HepG2 (cell line): ENCODE results near the gene LCMT2. TPM values are rescaled to one million over a fixed set of nuclear protein-coding genes. Genes with fewer than 3 reads are reported as not detected.

Source experiments
- CBX2 ChIP-seq, 2 experiments: fragments of 200-600 bp in 1 of 2; sonication (generic); formaldehyde crosslinking in 1 of 2; IDR thresholded peaks; 2 replicates each; pipeline versions ENCODE4 v1.7.0 to v1.8.1; 2018 to 2022; ENCODE audit warnings: low read depth in 2 of 2, low read length in 1 of 2, mild to moderate bottlenecking in 1 of 2, missing genetic modification reagents in 1 of 2
- CCDC6 ChIP-seq: sonication (generic); formaldehyde crosslinking; IDR thresholded peaks from 2 replicates; pipeline ENCODE4 v1.8.1; 2022; ENCODE audit warnings: mild to moderate bottlenecking, missing genetic modification reagents, moderate library complexity
- CREBL2 ChIP-seq: sonication (generic); formaldehyde crosslinking; IDR thresholded peaks from 2 replicates; pipeline ENCODE4 v1.8.1; 2023; ENCODE audit warnings: missing genetic modification reagents, mild to moderate bottlenecking, borderline replicate concordance
- ELF1 ChIP-seq: sonication (generic); formaldehyde crosslinking; IDR thresholded peaks from 2 replicates; pipeline ENCODE4 v1.4.0; 2020; ENCODE audit warnings: missing genetic modification reagents
- ESRRA ChIP-seq: sonication (generic); formaldehyde crosslinking; IDR thresholded peaks from 2 replicates; pipeline ENCODE4 v1.5.1; 2020; ENCODE audit warnings: mild to moderate bottlenecking, low read depth, missing genetic modification reagents
- GLMP ChIP-seq: sonication (generic); formaldehyde crosslinking; IDR thresholded peaks from 2 replicates; pipeline ENCODE4 v1.9.0; 2021; ENCODE audit warnings: missing genetic modification reagents, mild to moderate bottlenecking, borderline replicate concordance
- SALL1 ChIP-seq: sonication (generic); formaldehyde crosslinking; IDR thresholded peaks from 2 replicates; pipeline ENCODE4 v1.8.0; 2022; ENCODE audit warnings: mild to moderate bottlenecking, missing genetic modification reagents
- SSRP1 ChIP-seq: IDR thresholded peaks from 2 replicates; pipeline ENCODE4 v1.6.1; 2016; ENCODE audit warnings: control low read depth
- SYNCRIP ChIP-seq: fragments of 200-400 bp; formaldehyde crosslinking; IDR thresholded peaks from 2 replicates; pipeline ENCODE4 v1.6.1; 2018; ENCODE audit warnings: mild to moderate bottlenecking, low read depth, low read length; ENCODE audit not compliant: insufficient read depth
- ZFP36 ChIP-seq: fragments of 150-350 bp; IDR thresholded peaks from 2 replicates; pipeline ENCODE4 v1.6.1; 2018; ENCODE audit warnings: borderline replicate concordance, low read length, low read depth; ENCODE audit not compliant: partially characterized antibody
- ZNF124 ChIP-seq: sonication (generic); formaldehyde crosslinking; IDR thresholded peaks from 2 replicates; pipeline ENCODE4 v1.4.0; 2020; ENCODE audit warnings: missing genetic modification reagents
- ZNF225 ChIP-seq: sonication (generic); formaldehyde crosslinking; IDR thresholded peaks from 2 replicates; pipeline ENCODE4 v1.4.0; 2020; ENCODE audit warnings: mild to moderate bottlenecking, missing genetic modification reagents
- ZNF256 ChIP-seq: sonication (generic); formaldehyde crosslinking; conservative IDR thresholded peaks from 2 replicates; pipeline ENCODE4 v1.4.0; 2020; ENCODE audit warnings: missing genetic modification reagents
- ZNF572 ChIP-seq: sonication (generic); formaldehyde crosslinking; IDR thresholded peaks from 2 replicates; pipeline ENCODE4 v1.5.1; 2020; ENCODE audit warnings: mild to moderate bottlenecking, missing genetic modification reagents
- ZNF629 ChIP-seq: sonication (generic); formaldehyde crosslinking; conservative IDR thresholded peaks from 2 replicates; pipeline ENCODE4 v1.5.0; 2020; ENCODE audit warnings: missing genetic modification reagents
- ZNF724P ChIP-seq: sonication (generic); formaldehyde crosslinking; IDR thresholded peaks from 2 replicates; pipeline ENCODE4 v1.8.0; 2022; ENCODE audit warnings: missing genetic modification reagents, borderline replicate concordance
- ZNF768 ChIP-seq: sonication (generic); formaldehyde crosslinking; IDR thresholded peaks from 2 replicates; pipeline ENCODE4 v1.4.0; 2020; ENCODE audit warnings: missing genetic modification reagents
- polyA plus RNA-seq, 8 experiments: library from polyadenylated mRNA; depleted of rRNA in 3 of 8; stranded (reverse) in 7 of 8; unstranded in 1 of 8; fragments of >200 nt; fragmentation: Illumina TruSeq in 4 of 8; extraction: Trizol in 4 of 8; gene quantifications; 2 replicates each; pipeline versions ENCODE4 v1.2.1 to v1.2.3, GENCODE V29; 2011 to 2016; ENCODE audit warnings: low read depth in 4 of 8, missing spikeins in 1 of 8, mixed read lengths in 1 of 8; ENCODE audit not compliant: insufficient read depth in 1 of 8
- total RNA-seq, 5 experiments: library from RNA; depleted of rRNA; stranded (reverse); fragments of >200 nt; fragmentation: Illumina TruSeq; extraction: Trizol; gene quantifications; 2 replicates each; pipeline ENCODE4 v1.2.3, GENCODE V29; 2016; ENCODE audit warnings: low read depth in 1 of 5
- TF ChIP-seq, protein P1 (sequence below): sonication (generic); formaldehyde crosslinking; IDR thresholded peaks from 2 replicates; pipeline ENCODE4 v1.4.0; 2020; ENCODE audit warnings: missing genetic modification reagents, borderline replicate concordance
- TF ChIP-seq, protein P2 (sequence below): sonication (generic); formaldehyde crosslinking; IDR thresholded peaks from 2 replicates; pipeline ENCODE4 v1.4.0; 2020; ENCODE audit warnings: mild to moderate bottlenecking, low read depth, missing genetic modification reagents
- TF ChIP-seq, protein P3 (sequence below): sonication (generic); formaldehyde crosslinking; IDR thresholded peaks from 2 replicates; pipeline ENCODE4 v1.4.0; 2020; ENCODE audit warnings: missing genetic modification reagents, borderline replicate concordance

Gene LCMT2
- total and polyA plus RNA-seq, 2 of the 13 experiments (the other 11 are each of a cell fraction or from before 2014, with no cell fraction given) = 6.9 to 9.1 TPM

- TF ChIP-seq SYNCRIP = no peak
- TF ChIP-seq GLMP (CRISPR knock-in tag) = no peak
- peak; percentile 94 for TF ChIP-seq ELF1
- no peak for TF ChIP-seq ZNF124
- TF ChIP-seq ZFP36 = no peak
- TF ChIP-seq, protein P1, sequence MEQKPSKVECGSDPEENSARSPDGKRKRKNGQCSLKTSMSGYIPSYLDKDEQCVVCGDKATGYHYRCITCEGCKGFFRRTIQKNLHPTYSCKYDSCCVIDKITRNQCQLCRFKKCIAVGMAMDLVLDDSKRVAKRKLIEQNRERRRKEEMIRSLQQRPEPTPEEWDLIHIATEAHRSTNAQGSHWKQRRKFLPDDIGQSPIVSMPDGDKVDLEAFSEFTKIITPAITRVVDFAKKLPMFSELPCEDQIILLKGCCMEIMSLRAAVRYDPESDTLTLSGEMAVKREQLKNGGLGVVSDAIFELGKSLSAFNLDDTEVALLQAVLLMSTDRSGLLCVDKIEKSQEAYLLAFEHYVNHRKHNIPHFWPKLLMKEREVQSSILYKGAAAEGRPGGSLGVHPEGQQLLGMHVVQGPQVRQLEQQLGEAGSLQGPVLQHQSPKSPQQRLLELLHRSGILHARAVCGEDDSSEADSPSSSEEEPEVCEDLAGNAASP (CRISPR knock-in tag) = no peak
- TF ChIP-seq ZNF572 (CRISPR knock-in tag) = no peak
- 0 out of 2 replicates have a peak, but pooled peaks have one; percentile 3 for TF ChIP-seq ZNF256 (CRISPR knock-in tag)
- TF ChIP-seq, protein P2, sequence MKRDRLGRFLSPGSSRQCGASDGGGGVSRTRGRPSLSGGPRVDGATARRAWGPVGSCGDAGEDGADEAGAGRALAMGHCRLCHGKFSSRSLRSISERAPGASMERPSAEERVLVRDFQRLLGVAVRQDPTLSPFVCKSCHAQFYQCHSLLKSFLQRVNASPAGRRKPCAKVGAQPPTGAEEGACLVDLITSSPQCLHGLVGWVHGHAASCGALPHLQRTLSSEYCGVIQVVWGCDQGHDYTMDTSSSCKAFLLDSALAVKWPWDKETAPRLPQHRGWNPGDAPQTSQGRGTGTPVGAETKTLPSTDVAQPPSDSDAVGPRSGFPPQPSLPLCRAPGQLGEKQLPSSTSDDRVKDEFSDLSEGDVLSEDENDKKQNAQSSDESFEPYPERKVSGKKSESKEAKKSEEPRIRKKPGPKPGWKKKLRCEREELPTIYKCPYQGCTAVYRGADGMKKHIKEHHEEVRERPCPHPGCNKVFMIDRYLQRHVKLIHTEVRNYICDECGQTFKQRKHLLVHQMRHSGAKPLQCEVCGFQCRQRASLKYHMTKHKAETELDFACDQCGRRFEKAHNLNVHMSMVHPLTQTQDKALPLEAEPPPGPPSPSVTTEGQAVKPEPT (CRISPR knock-in tag) = no peak
- TF ChIP-seq CBX2 (IDR thresholded peaks at IDR 0.05; ENCODE audit: low read depth, low read length) = no peak
- peak; percentile 40; the same call in 1 of the 2 replicates for TF ChIP-seq CBX2 (CRISPR knock-in tag; IDR thresholded peaks at IDR 0.05; ENCODE audit: low read depth)
- TF ChIP-seq CCDC6 (CRISPR knock-in tag) = peak; percentile 59; the same call in 1 of the 2 replicates
- no peak for TF ChIP-seq ZNF225
- peak; percentile 84 for TF ChIP-seq SALL1
- no peak for TF ChIP-seq SSRP1
- TF ChIP-seq ZNF724P = peak; percentile 34; the same call in 1 of the 2 replicates
- TF ChIP-seq, protein P3, sequence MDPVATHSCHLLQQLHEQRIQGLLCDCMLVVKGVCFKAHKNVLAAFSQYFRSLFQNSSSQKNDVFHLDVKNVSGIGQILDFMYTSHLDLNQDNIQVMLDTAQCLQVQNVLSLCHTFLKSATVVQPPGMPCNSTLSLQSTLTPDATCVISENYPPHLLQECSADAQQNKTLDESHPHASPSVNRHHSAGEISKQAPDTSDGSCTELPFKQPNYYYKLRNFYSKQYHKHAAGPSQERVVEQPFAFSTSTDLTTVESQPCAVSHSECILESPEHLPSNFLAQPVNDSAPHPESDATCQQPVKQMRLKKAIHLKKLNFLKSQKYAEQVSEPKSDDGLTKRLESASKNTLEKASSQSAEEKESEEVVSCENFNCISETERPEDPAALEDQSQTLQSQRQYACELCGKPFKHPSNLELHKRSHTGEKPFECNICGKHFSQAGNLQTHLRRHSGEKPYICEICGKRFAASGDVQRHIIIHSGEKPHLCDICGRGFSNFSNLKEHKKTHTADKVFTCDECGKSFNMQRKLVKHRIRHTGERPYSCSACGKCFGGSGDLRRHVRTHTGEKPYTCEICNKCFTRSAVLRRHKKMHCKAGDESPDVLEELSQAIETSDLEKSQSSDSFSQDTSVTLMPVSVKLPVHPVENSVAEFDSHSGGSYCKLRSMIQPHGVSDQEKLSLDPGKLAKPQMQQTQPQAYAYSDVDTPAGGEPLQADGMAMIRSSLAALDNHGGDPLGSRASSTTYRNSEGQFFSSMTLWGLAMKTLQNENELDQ = no peak
- no peak for TF ChIP-seq ZNF629 (CRISPR knock-in tag)
- TF ChIP-seq ESRRA (CRISPR knock-in tag) = peak; percentile 75
- peak; percentile 71; the same call in 1 of the 2 replicates for TF ChIP-seq CREBL2 (CRISPR knock-in tag)
- TF ChIP-seq ZNF768 (CRISPR knock-in tag) = no peak
Measured at GRCh38 chr15:43329960-43330779, at the start of gene LCMT2 (continued).
